Glutamatergic neuron (in vitro differentiated cells): ENCODE measurements around the gene HNRNPM. TPM values are rescaled to one million over a fixed set of nuclear protein-coding genes. Genes with fewer than 3 reads are reported as not detected.
"Not testable (repeated sequence)": the region's sequence is repeated elsewhere in the genome, so short reads cannot be mapped to it uniquely, and the experiment has no call there.

Experiments used
- DNase-seq: peaks from one replicate; pipeline ENCODE4 v3.0.0; 2022
- H3K27ac Mint-ChIP-seq: one replicate; pipeline ENCODE4 v1.8.0; 2020; ENCODE audit warnings: mild to moderate bottlenecking, mixed read lengths, inconsistent platforms; ENCODE audit not compliant: unreplicated experiment
- H3K27me3 Mint-ChIP-seq: one replicate; pipeline ENCODE4 v1.8.0; 2020; ENCODE audit warnings: mild to moderate bottlenecking, moderate library complexity, mixed read lengths, inconsistent platforms; ENCODE audit not compliant: unreplicated experiment
- H3K36me3 Mint-ChIP-seq: one replicate; pipeline ENCODE4 v1.8.0; 2020; ENCODE audit warnings: mild to moderate bottlenecking, mixed read lengths, inconsistent platforms; ENCODE audit not compliant: unreplicated experiment
- H3K4me1 Mint-ChIP-seq: one replicate; pipeline ENCODE4 v1.8.0; 2020; ENCODE audit warnings: mild to moderate bottlenecking, low read depth, mixed read lengths, inconsistent platforms; ENCODE audit not compliant: unreplicated experiment
- H3K4me3 Mint-ChIP-seq: one replicate; pipeline ENCODE4 v1.8.0; 2020; ENCODE audit warnings: mild to moderate bottlenecking, mixed read lengths, inconsistent platforms; ENCODE audit not compliant: unreplicated experiment
- H3K9me3 Mint-ChIP-seq: one replicate; pipeline ENCODE4 v1.8.0; 2020; ENCODE audit warnings: mild to moderate bottlenecking, moderate library complexity, mixed read lengths, inconsistent platforms; ENCODE audit not compliant: unreplicated experiment
- total RNA-seq: library from RNA; stranded (reverse); fragmentation: NEBNext Ultra II Directional; extraction: Animal tissue kit (Norgen Biotek cat#: 25700); gene quantifications from one replicate; pipeline ENCODE4 v1.2.1, GENCODE V29; 2021; ENCODE audit not compliant: unreplicated experiment
- TF ChIP-seq, protein P1 (sequence below): fragments of 200-600 bp; sonication (generic); IDR thresholded peaks from one replicate; pipeline ENCODE4 v1.5.0; 2021; ENCODE audit not compliant: partially characterized antibody, unreplicated experiment

Gene HNRNPM
- total RNA-seq, 1 donor from 2014 or later, result 184 TPM

DNA sequence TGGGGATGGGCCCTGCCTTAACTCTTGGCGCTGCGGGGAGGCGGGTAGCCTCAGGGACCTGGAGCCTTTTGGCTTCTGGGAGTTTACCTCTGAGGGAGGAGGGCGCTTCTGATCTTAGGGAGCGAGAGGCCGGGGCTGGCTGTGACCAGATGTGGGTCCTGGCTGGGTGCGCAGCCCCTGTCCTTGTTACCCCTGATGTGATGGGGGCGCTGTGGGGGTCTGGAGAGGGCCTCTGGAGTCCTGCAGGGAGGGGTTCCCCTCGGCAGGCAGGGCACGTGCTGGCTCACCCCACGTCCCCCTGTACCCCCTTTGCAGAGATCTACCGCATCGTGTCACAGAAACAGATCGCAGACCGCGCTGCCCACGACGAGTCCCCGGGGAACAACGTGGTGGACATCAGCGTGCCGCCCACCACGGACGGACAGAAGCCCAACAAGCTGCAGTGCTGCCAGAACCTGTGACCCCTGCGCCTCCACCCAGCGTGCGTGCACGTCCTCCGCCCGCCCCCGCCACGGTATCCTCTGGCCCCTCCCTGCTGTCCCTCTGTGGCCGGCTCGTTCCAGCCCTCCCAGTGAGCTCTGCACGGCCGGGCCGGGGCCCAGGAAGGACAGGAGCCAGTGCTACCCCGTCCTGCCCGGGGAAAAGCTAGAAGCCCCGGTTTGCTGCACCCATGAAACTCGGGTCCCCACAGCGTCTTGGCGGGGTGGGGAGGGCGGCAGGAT is 41.5 kb upstream of the HNRNPM start:
- TF ChIP-seq, protein P1, sequence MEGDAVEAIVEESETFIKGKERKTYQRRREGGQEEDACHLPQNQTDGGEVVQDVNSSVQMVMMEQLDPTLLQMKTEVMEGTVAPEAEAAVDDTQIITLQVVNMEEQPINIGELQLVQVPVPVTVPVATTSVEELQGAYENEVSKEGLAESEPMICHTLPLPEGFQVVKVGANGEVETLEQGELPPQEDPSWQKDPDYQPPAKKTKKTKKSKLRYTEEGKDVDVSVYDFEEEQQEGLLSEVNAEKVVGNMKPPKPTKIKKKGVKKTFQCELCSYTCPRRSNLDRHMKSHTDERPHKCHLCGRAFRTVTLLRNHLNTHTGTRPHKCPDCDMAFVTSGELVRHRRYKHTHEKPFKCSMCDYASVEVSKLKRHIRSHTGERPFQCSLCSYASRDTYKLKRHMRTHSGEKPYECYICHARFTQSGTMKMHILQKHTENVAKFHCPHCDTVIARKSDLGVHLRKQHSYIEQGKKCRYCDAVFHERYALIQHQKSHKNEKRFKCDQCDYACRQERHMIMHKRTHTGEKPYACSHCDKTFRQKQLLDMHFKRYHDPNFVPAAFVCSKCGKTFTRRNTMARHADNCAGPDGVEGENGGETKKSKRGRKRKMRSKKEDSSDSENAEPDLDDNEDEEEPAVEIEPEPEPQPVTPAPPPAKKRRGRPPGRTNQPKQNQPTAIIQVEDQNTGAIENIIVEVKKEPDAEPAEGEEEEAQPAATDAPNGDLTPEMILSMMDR, result no peak
- no peak for DNase-seq
- Mint-ChIP-seq H3K9me3 (peaks cover 5% of the 10 kb centered on the region), H3K27ac (no peak overlapping the region), H3K4me3 (no peak overlapping the region), H3K27me3 (peaks cover 1% of the 10 kb centered on the region), H3K4me1 (peaks cover under 1% of the 10 kb centered on the region), H3K36me3 (no peaks in the 10 kb centered on the region)

GRCh38 chr19:8403820-8404109 is 41.0 kb upstream of the HNRNPM start:
- H3K36me3 Mint-ChIP-seq, result no peaks in the 10 kb centered on the region
- H3K4me3 Mint-ChIP-seq, result no peak overlapping the region
- peaks cover 1% of the 10 kb centered on the region for H3K27me3 Mint-ChIP-seq
- TF ChIP-seq, protein P1, result no peak
- peaks cover 5% of the 10 kb centered on the region for H3K9me3 Mint-ChIP-seq
- H3K4me1 Mint-ChIP-seq, result no peaks in the 10 kb centered on the region
- no peak overlapping the region for H3K27ac Mint-ChIP-seq
- no peak for DNase-seq

- Mint-ChIP-seq H3K4me1 (no peaks in the 10 kb centered on the region), H3K36me3 (no peaks in the 10 kb centered on the region), H3K9me3 (peaks cover 5% of the 10 kb centered on the region), H3K27me3 (peaks cover 1% of the 10 kb centered on the region), H3K4me3 (no peak overlapping the region), H3K27ac (no peak overlapping the region)
- TF ChIP-seq, protein P1, result no peak
- DNase-seq, result no peak
Measured at GRCh38 chr19:8404391-8405151, 40.2 kb upstream of the HNRNPM start.

GRCh38 chr19:8410718-8411117 is 34.1 kb upstream of the HNRNPM start:
- not testable (repeated sequence) for H3K27me3 Mint-ChIP-seq, DNase-seq, H3K4me3 Mint-ChIP-seq, H3K9me3 Mint-ChIP-seq, H3K36me3 Mint-ChIP-seq, H3K27ac Mint-ChIP-seq, H3K4me1 Mint-ChIP-seq

DNA sequence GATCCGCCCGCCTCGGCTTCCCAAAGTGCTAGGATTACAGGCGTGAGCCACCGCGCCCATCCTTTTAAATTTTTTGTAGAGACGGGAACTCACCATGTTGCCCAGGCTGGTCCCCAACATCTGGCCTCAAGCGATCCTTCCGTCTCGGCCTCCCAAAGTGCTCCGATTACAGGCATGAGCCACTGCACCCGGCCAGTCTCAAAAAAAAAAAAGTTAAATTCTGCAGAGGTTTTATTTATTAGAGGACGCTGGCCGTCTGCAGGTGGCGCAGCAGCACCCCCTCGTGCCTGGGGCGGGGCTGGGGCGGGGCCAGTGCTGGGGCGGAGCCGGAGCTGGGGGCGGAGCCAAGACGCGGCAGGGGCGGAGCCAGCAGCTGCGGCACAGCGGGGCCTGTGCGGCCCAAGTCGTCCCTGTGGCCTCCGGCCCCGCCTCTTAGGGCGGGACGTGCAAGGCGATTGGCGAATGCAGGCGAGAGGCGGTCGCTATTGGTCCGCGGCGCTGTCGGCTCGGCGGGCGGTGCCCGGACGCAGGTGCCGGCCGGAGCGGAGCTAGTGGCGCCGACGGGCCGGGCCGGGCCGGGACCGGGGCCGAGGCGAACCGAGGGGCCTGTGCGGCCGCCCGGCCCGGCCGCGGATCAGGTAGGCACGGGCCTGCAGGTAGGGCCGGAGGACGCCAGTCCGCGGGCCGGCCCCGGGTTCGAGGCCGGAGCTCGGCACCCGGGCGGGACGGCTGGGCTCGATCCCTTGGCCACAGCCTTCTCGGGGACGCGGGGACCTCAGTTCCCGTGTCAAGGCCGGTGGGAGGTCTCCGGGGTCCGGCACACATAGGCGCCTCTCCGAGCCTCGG is 31.8 kb upstream of the HNRNPM start, which contains the start of gene MARCHF2:
MARCHF2 (plus strand) TSS at position 523 of the 846 bp plus-strand sequence. CDS start 8,536 bp downstream, outside the sequence.
- H3K9me3 Mint-ChIP-seq, result peaks cover 2% of the 10 kb centered on the region

More for the DNA sequence above, 31.8 kb upstream of the HNRNPM start, which contains the start of gene MARCHF2:
- DNase-seq, result peak; percentile 96
- TF ChIP-seq, protein P1, result peak; percentile 58
- Mint-ChIP-seq H3K4me3 (peak within 1 kb of the TSS; percentile 80), H3K27me3 (peaks cover 4% of the 10 kb centered on the region), H3K27ac (no peak within 1 kb of the TSS), H3K4me1 (no peaks in the 10 kb centered on the region), H3K36me3 (no peaks in the 10 kb centered on the region)
